Astrocyte of the spinal cord (primary cell): Measurements from ENCODE around the gene ARSA.

Source experiments
- DNase-seq: peaks from one replicate; pipeline ENCODE4 v3.0.0; 2011; ENCODE audit warnings: low read depth, low spot score
- H3K4me3 ChIP-seq: 2 replicates; pipeline ENCODE4 v1.5.1; 2011; ENCODE audit warnings: low read depth, mild to moderate bottlenecking, low read length, moderate library complexity
- in situ Hi-C: cut with HindIII; loops from 2 replicates; pipeline ENCODE4 v1.10.0; 2017; ENCODE audit warnings: low sequenced_read_pairs
- TF ChIP-seq, protein P1 (sequence below): IDR thresholded peaks from 2 replicates; pipeline ENCODE4 v1.5.1; 2012; ENCODE audit warnings: low read depth, mild to moderate bottlenecking, low read length, inconsistent platforms

The ARSA gene

GRCh38 chr22:50674130-50674500, 46.2 kb upstream of the ARSA start:
- no peak overlapping the region for H3K4me3 ChIP-seq
- DNase-seq = no peak
- TF ChIP-seq, protein P1, sequence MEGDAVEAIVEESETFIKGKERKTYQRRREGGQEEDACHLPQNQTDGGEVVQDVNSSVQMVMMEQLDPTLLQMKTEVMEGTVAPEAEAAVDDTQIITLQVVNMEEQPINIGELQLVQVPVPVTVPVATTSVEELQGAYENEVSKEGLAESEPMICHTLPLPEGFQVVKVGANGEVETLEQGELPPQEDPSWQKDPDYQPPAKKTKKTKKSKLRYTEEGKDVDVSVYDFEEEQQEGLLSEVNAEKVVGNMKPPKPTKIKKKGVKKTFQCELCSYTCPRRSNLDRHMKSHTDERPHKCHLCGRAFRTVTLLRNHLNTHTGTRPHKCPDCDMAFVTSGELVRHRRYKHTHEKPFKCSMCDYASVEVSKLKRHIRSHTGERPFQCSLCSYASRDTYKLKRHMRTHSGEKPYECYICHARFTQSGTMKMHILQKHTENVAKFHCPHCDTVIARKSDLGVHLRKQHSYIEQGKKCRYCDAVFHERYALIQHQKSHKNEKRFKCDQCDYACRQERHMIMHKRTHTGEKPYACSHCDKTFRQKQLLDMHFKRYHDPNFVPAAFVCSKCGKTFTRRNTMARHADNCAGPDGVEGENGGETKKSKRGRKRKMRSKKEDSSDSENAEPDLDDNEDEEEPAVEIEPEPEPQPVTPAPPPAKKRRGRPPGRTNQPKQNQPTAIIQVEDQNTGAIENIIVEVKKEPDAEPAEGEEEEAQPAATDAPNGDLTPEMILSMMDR = no peak
- in situ Hi-C loops = no loop called here

- in situ Hi-C loops = no loop called here
- DNase-seq = no peak
- H3K4me3 ChIP-seq = no peak overlapping the region
These were observed 45.5 kb upstream of the ARSA start for GRCh38 chr22:50673231-50674129.

DNA sequence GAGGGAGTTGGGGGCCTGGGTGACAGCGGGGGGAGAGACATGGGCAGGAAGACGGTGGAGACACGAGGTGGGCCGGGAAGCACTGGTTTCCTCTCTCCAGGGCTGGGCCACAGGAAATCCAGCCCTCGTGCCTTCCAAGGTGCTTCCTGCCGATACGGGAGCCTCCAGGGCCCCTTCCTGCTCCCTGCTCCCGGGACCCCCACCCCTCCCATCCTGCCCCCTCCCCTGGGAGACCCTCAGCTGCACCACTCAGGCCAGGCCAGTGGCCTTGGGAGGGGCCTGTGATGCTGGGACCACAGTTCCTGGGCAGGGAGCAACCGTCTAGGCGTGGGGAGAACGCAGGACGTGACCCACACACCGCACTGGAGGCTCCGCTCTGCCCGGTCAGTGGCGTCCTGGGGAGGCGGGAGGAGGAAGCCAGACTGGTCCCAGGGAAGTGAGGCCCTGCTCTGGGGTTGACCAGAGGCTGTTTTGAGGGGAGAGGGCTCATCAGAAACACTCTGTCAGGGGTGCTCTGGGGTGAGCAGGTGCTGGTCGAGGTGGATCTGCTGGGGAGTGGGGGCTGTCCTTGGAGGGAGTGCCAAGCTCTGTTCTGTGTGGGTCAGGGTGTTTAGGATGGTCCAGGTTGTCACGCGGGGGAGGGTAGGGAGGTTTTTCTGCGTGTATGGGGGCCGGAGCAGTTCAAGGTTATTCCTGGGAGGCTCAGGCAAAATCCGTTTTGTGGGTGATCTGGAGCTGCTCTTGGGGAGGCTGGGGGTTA, 44.7 kb upstream of the ARSA start, which contains the start of gene SHANK3:
SHANK3 (plus strand) TSS at position 353 of the 760 bp plus-strand sequence.
- TF ChIP-seq, protein P1 = no peak
- in situ Hi-C loops = no loop called here
- H3K4me3 ChIP-seq = no peak within 1 kb of the TSS

More at GRCh38 chr22:50673231-50674129, 45.5 kb upstream of the ARSA start:
- TF ChIP-seq, protein P1 = no peak

DNA sequence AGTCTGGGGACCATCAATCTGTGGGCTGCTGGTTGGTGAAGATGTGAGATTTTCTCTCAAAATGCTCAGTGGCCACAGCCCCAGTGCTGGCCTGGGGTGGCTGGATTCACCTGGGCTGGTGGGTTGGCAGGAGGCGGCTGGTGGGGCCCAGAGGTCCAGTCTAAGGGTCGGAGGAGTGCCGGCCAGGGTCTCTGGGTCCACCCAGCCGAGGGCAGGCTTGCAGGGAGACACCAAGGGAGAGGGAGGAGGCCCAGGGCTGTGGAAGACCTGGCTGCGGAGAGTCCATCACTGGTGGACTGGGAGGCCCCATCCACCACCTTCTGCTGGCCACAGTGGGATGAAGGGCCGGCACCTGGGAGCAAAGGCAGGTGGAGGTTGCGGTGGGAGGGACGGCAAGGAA, 44.1 kb upstream of the ARSA start:
- no peak overlapping the region for H3K4me3 ChIP-seq
- TF ChIP-seq, protein P1 = no peak
- in situ Hi-C loops = no loop called here
- DNase-seq = no peak

More for the DNA sequence above, 44.7 kb upstream of the ARSA start, which contains the start of gene SHANK3:
- no peak for DNase-seq

- no peak overlapping the region for H3K4me3 ChIP-seq
- DNase-seq = no peak
- TF ChIP-seq, protein P1 = no peak
- in situ Hi-C loops = no loop called here
These were observed 43.7 kb upstream of the ARSA start for GRCh38 chr22:50671641-50672040.

- H3K4me3 ChIP-seq = no peak overlapping the region
- DNase-seq = no peak
- in situ Hi-C loops = no loop called here
- TF ChIP-seq, protein P1 = no peak
These were observed 43.1 kb upstream of the ARSA start for GRCh38 chr22:50670914-50671538.
